ENCODE data around the gene AGTR1. TPM values are rescaled to one million over a fixed set of nuclear protein-coding genes. Genes with fewer than 3 reads are reported as not detected.
A peak's percentile ranks its signal among the peaks of the same experiment; 100 is the strongest.

AGTR1 gene
- total and polyA plus RNA-seq, 2 of the 13 experiments (the other 11 are each of a cell fraction or from before 2014, with no cell fraction given), result 0.64 to 1.5 TPM

- TF ChIP-seq, protein P1, sequence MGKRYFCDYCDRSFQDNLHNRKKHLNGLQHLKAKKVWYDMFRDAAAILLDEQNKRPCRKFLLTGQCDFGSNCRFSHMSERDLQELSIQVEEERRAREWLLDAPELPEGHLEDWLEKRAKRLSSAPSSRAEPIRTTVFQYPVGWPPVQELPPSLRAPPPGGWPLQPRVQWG (CRISPR knock-in tag; IDR thresholded peaks at IDR 0.05; ENCODE audit: borderline replicate concordance, low read depth), result no peak
- TF ChIP-seq BRCA1 (CRISPR knock-in tag; IDR thresholded peaks at IDR 0.05) (no peak), MED8 (CRISPR knock-in tag; IDR thresholded peaks at IDR 0.05; ENCODE audit: insufficient replicate concordance) (no peak), POGZ (CRISPR knock-in tag; IDR thresholded peaks at IDR 0.05) (no peak), ZNF136 (CRISPR knock-in tag; IDR thresholded peaks at IDR 0.05; ENCODE audit: low read depth) (no peak), POLR2AphosphoS5 (IDR thresholded peaks at IDR 0.05; ENCODE audit: low read depth, low read length) (no peak), ZNF235 (CRISPR knock-in tag; IDR thresholded peaks at IDR 0.05; ENCODE audit: borderline replicate concordance) (no peak), ZNF816 (CRISPR knock-in tag; IDR thresholded peaks at IDR 0.05; ENCODE audit: borderline replicate concordance) (no peak), TFDP2 (CRISPR knock-in tag; IDR thresholded peaks at IDR 0.05) (no peak), ZNF678 (CRISPR knock-in tag; IDR thresholded peaks at IDR 0.05) (no peak), ZBTB1 (CRISPR knock-in tag; IDR thresholded peaks at IDR 0.05; ENCODE audit: borderline replicate concordance) (no peak), ZMAT3 (CRISPR knock-in tag; conservative IDR thresholded peaks at IDR 0.05) (no peak), REPIN1 (CRISPR knock-in tag; IDR thresholded peaks at IDR 0.05; ENCODE audit: borderline replicate concordance, low read depth) (no peak), ZNF564 (CRISPR knock-in tag; IDR thresholded peaks at IDR 0.05) (no peak), THAP11 (CRISPR knock-in tag; IDR thresholded peaks at IDR 0.05) (no peak), SRY (CRISPR knock-in tag; IDR thresholded peaks at IDR 0.05) (no peak), RBM39 (IDR thresholded peaks at IDR 0.05; ENCODE audit: low read depth, low read length, poor library complexity, severe bottlenecking) (no peak), CENPBD1 (CRISPR knock-in tag; IDR thresholded peaks at IDR 0.05; ENCODE audit: borderline replicate concordance, low read depth) (no peak), MAFK (conservative IDR thresholded peaks at IDR 0.05 in 1 of 2, IDR thresholded peaks at IDR 0.05 in 1 of 2; ENCODE audit: low read length in 2 of 2) (peak in 1 of 2 experiments; percentile 19; a peak in 1 of 4 replicates), BCL6 (CRISPR knock-in tag; IDR thresholded peaks at IDR 0.05) (0 out of 2 replicates have a peak, but pooled peaks have one; percentile 22), PHF21A (CRISPR knock-in tag; IDR thresholded peaks at IDR 0.05) (no peak), KLF13 (CRISPR knock-in tag; IDR thresholded peaks at IDR 0.05) (no peak), RARA (CRISPR knock-in tag; IDR thresholded peaks at IDR 0.05) (peak; percentile 53), RAD51 (IDR thresholded peaks at IDR 0.05; ENCODE audit: borderline replicate concordance) (no peak), NONO (IDR thresholded peaks at IDR 0.05) (no peak), NONO (CRISPR knock-in tag; conservative IDR thresholded peaks at IDR 0.05) (no peak), EP300 (IDR thresholded peaks at IDR 0.05; ENCODE audit: low read depth in 2 of 2, low read length in 2 of 2) (no peak), EP300 (CRISPR knock-in tag; IDR thresholded peaks at IDR 0.05; ENCODE audit: borderline replicate concordance) (no peak), MLLT10 (CRISPR knock-in tag; IDR thresholded peaks at IDR 0.05) (no peak)
- TF ChIP-seq, protein P2, sequence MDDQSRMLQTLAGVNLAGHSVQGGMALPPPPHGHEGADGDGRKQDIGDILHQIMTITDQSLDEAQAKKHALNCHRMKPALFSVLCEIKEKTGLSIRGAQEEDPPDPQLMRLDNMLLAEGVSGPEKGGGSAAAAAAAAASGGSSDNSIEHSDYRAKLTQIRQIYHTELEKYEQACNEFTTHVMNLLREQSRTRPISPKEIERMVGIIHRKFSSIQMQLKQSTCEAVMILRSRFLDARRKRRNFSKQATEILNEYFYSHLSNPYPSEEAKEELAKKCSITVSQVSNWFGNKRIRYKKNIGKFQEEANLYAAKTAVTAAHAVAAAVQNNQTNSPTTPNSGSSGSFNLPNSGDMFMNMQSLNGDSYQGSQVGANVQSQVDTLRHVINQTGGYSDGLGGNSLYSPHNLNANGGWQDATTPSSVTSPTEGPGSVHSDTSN (CRISPR knock-in tag; IDR thresholded peaks at IDR 0.05; ENCODE audit: borderline replicate concordance), result no peak
Measured at GRCh38 chr3:148723631-148724030, 25.9 kb downstream of the AGTR1 start (continued).
